Skeletal muscle tissue (tissue), 4 donors: ENCODE results near the gene KNDC1. TPM values are rescaled to one million over a fixed set of nuclear protein-coding genes. Genes with fewer than 3 reads are reported as not detected.
"Not testable (repeated sequence)": the region's sequence is repeated elsewhere in the genome, so short reads cannot be mapped to it uniquely, and the experiment has no call there.

ENCODE experiments used
- H3K27ac ChIP-seq: one replicate; pipeline ENCODE4 v1.7.0; 2013; ENCODE audit warnings: mild to moderate bottlenecking, low read depth, low read length, inconsistent platforms
- H3K27me3 ChIP-seq, 3 donors: one replicate each; pipeline ENCODE4 v1.7.0; 2013; ENCODE audit warnings: low read length in 3 of 3; ENCODE audit not compliant: control insufficient read depth in 3 of 3, insufficient read depth in 3 of 3
- H3K36me3 ChIP-seq, 3 donors: one replicate each; pipeline ENCODE4 v1.7.0; 2013; ENCODE audit warnings: low read length in 3 of 3; ENCODE audit not compliant: control insufficient read depth in 3 of 3, insufficient read depth in 3 of 3
- H3K4me1 ChIP-seq, 3 donors: one replicate each; pipeline ENCODE4 v1.7.0; 2013; ENCODE audit warnings: low read length in 3 of 3, mild to moderate bottlenecking in 3 of 3; ENCODE audit not compliant: control insufficient read depth in 3 of 3, insufficient read depth in 3 of 3
- H3K4me3 ChIP-seq, 3 donors: one replicate each; pipeline ENCODE4 v1.7.0; 2013; ENCODE audit warnings: low read length in 3 of 3
- H3K9ac ChIP-seq, 3 donors: one replicate each; pipeline ENCODE4 v1.7.0; 2013; ENCODE audit warnings: low read length in 3 of 3, mild to moderate bottlenecking in 3 of 3, moderate library complexity in 2 of 3, low read depth in 1 of 3
- H3K9me3 ChIP-seq, 3 donors: one replicate each; pipeline ENCODE4 v1.7.0; 2013; ENCODE audit warnings: low read length in 3 of 3; ENCODE audit not compliant: control insufficient read depth in 3 of 3
- total RNA-seq: library from RNA; depleted of rRNA; stranded (reverse); fragments of >200 nt; gene quantifications from one replicate; pipeline ENCODE4 v1.2.3, GENCODE V29; 2014
- donor health status: Osteomylitis.

Gene KNDC1
- total RNA-seq, 1 donor from 2014 or later = 0.52 TPM

DNA sequence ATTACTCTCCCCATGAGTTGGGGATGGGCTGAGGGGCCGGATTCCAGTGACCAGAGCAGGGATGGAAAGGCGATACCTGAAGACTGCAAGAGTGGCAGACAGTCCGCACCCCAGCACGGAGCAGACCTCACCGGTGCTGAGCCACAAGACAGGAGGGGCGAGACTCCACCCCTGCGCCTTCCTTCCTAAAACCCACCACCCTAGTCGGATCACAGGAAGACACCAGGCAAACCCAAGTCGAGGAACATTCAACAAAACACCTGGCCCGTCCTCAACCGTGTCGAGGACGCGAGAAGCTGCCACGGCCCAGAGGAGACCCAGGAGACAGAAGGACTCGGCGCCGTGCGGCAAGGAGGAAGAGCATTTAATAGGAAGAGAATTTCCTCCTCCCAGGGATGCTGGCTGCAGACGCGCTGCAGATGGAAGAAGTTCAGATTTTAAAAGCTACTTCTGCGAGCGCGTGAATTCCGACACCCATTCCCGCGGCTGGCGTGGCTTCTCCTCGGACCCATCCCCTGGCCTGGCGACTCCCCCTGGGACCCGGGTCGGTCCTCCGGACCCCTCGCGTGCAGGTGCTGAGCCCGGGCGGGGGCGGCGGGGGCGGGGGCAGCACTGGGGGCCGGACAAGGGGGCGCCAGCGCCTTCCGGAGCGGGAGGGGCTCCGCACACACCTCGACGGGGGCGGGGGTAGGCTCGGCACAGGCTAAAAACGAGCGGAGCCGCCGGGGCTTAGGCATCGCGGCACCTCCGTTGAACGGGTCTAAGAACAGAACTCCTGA, 69.4 kb downstream of the KNDC1 start:
- H3K9me3 ChIP-seq = no peaks in the 10 kb centered on the region
- H3K4me3 ChIP-seq = no peak overlapping the region
- H3K4me1 ChIP-seq = no peaks in the 10 kb centered on the region
- no peaks in the 10 kb centered on the region for H3K36me3 ChIP-seq
- no peak overlapping the region for H3K9ac ChIP-seq
- H3K27ac ChIP-seq = no peak overlapping the region
- H3K27me3 ChIP-seq = peaks cover 65 to 74% (median 71%) of the 10 kb centered on the region in 3 donors

DNA sequence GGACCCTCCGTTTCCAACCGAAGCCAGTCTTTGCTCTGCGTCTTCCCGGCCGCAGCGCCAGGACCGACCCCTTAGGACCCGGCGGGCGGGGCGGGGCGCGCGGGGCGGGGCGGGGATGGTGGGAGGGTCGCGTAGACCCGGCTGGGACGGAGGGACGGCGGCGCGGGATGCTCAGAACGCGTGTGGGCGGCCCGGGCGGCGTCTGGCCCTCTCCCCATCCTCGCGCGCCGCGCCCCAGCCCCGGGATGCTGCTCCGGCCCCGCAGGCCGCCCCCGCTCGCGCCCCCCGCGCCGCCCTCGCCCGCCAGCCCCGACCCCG, 70.0 kb downstream of the KNDC1 start, which contains the start of gene UTF1:
Gene UTF1 (plus strand): TSS at position 174 of the 318 bp plus-strand sequence. CDS start 72 bp downstream, at position 246.
- H3K27me3 ChIP-seq = peaks cover 62 to 71% (median 65%) of the 10 kb centered on the region in 3 donors
- H3K27ac ChIP-seq = no peak within 1 kb of the TSS
- H3K36me3 ChIP-seq = no peaks in the 10 kb centered on the region
- H3K9me3 ChIP-seq = no peaks in the 10 kb centered on the region
- no peak within 1 kb of the TSS for H3K4me3 ChIP-seq
- no peak within 1 kb of the TSS for H3K9ac ChIP-seq
- H3K4me1 ChIP-seq = no peaks in the 10 kb centered on the region

GRCh38 chr10:133230387-133231195, 70.6 kb downstream of the KNDC1 start:
- H3K4me3 ChIP-seq = no peak overlapping the region
- no peaks in the 10 kb centered on the region for H3K36me3 ChIP-seq
- no peaks in the 10 kb centered on the region for H3K4me1 ChIP-seq
- H3K27ac ChIP-seq = no peak overlapping the region
- no peak overlapping the region for H3K9ac ChIP-seq
- H3K9me3 ChIP-seq = no peaks in the 10 kb centered on the region
- H3K27me3 ChIP-seq = peaks cover 59 to 70% (median 68%) of the 10 kb centered on the region in 3 donors

DNA sequence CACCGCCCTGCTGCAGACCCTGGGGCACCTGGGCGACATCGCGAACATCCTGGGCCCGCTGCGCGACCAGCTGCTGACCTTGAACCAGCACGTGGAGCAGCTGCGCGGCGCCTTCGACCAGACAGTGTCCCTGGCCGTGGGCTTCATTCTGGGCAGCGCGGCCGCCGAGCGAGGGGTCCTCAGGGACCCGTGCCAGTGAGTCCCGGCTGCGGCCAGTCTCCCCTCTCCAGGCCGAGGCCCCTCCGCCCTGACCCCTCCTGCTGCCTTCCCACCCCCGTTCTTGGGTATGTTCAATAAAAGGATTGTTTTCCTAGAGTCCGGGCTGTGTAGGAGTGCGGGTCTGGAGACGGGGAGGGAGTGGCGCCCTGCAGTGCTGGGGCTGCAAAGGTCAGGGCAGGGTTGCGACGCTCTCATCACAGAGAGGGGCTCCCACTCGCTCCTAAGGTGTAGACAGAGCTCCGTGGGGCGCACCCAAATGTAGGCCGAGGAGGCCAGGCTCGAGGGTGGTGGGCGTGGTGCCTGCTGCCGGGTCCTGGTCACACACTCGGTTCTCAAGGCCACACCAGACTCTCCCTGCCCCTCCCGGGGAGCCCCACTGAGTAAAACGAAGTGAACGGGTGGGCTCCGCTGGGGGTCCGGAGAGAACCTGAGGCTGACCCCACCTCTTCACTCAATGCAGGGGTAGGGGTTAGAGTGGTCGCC, 71.4 kb downstream of the KNDC1 start:
- H3K4me1 ChIP-seq = no peaks in the 10 kb centered on the region
- no peak overlapping the region for H3K27ac ChIP-seq
- H3K4me3 ChIP-seq = no peak overlapping the region
- no peaks in the 10 kb centered on the region for H3K9me3 ChIP-seq
- H3K9ac ChIP-seq = no peak overlapping the region
- H3K27me3 ChIP-seq = peaks cover 55 to 68% (median 60%) of the 10 kb centered on the region in 3 donors
- H3K36me3 ChIP-seq = no peaks in the 10 kb centered on the region

DNA sequence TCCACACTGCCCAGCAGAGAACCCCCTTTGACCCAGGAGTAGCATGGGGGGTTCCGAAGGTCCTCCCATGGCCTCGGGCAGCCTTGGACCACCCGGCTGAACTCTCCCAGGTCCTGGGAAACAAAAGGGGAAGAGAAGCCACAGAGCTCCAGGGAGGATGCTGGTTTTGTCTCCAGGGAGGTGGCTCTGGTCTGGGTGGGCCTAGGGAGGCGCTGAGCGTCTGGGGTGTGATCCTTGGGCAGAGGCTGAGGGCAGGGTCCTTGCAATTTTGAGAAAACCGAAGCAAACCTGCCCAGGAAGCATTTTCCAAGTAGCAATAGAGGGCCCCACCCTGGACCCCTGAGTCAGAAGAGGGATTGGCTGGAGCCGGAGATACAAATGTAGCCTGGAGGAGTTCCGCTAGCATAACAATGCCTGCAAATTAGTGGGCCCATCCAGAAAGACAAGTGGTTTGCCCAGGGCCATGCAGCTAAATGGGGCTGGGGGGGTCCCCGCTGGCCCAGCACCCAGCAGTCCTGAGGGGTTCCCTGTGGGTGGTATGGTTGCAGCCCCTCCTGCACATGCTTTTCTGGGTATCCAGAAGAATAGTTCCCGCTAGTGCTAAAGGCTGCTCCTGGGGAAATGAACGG, 72.0 kb downstream of the KNDC1 start:
- no peak overlapping the region for H3K4me3 ChIP-seq
- no peaks in the 10 kb centered on the region for H3K36me3 ChIP-seq
- H3K27me3 ChIP-seq = peaks cover 53 to 68% (median 58%) of the 10 kb centered on the region in 3 donors
- no peaks in the 10 kb centered on the region for H3K9me3 ChIP-seq
- peaks cover 0 to 4% (median 0%) of the 10 kb centered on the region in 3 donors for H3K4me1 ChIP-seq
- no peak overlapping the region for H3K9ac ChIP-seq
- H3K27ac ChIP-seq = no peak overlapping the region

DNA sequence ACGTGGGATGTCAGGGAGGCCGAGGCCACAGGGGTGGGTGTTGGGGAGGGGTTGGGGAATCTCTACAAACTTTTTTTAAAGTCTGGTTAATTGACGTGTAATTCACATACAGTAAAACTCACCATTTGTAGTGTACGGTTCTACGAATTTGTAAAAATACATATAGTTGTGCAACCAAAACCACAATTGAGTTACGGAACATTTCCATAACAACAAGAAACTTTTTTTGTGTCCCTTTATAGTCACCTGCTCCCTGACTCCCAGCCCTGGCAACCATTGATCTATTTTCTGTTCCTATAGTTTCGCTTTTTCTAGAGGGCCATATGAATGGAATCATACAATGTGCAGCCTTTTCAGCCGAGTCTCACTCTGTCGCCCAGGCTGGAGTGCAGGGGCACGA, 74.8 kb downstream of the KNDC1 start:
- peaks cover 56 to 73% (median 64%) of the 10 kb centered on the region in 3 donors for H3K27me3 ChIP-seq
- H3K4me1 ChIP-seq, H3K4me3 ChIP-seq, H3K36me3 ChIP-seq, H3K27ac ChIP-seq, H3K9me3 ChIP-seq, H3K9ac ChIP-seq: not testable (repeated sequence)

GRCh38 chr10:133235265-133235855, 75.3 kb downstream of the KNDC1 start:
- Histone ChIP-seq H3K4me1 (peaks cover 0 to 4% (median 0%) of the 10 kb centered on the region in 3 donors), H3K9ac (no peak overlapping the region), H3K4me3 (no peak overlapping the region), H3K36me3 (no peaks in the 10 kb centered on the region), H3K27me3 (peaks cover 56 to 77% (median 66%) of the 10 kb centered on the region in 3 donors), H3K9me3 (no peaks in the 10 kb centered on the region), H3K27ac (no peak overlapping the region)

- Histone ChIP-seq H3K36me3 (no peaks in the 10 kb centered on the region), H3K9me3 (no peaks in the 10 kb centered on the region), H3K9ac (no peak overlapping the region), H3K4me3 (no peak overlapping the region), H3K27me3 (peaks cover 58 to 77% (median 64%) of the 10 kb centered on the region in 3 donors), H3K4me1 (peaks cover 0 to 4% (median 0%) of the 10 kb centered on the region in 3 donors), H3K27ac (no peak overlapping the region)
Observed at GRCh38 chr10:133235932-133236331, 75.9 kb downstream of the KNDC1 start.
